ENCODE data around the gene SFT2D3. TPM values are rescaled to one million over a fixed set of nuclear protein-coding genes. Genes with fewer than 3 reads are reported as not detected.

The SFT2D3 gene
- total and polyA plus RNA-seq, 2 experiments from 2014 or later: 1.6 to 10.7 TPM

DNA sequence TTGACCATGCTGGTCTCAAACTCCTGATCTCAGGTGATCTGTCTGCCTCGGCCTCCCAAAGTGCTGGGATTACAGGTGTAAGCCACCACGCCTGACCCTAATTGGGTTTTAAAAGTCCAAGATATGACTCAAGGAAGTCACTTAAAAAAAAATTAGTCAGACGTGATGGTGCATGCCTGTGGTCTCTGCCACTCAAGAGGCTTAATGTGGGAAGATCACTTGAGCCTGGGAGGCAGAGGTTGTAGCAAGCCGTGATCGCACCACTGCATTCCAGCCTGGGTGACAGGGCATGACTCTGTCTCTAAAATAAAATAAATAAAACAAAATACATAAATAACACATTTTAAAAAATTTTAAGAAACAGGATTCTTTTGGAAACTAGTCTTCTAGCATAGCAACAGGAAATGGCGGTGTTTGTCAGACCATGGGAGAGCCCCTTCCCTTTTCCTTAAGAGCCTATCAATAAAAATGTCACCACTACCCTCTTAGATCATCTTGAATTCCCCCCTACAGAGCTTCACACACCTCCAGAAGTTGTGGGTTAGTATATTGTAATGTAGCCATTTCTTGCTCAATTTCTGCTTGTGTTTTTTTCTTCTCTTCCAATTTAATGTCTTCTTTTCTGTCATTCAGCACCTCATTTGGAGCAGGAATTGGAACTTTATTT lies 20.1 kb downstream of the SFT2D3 start:
- Histone ChIP-seq H4K20me1 (ENCODE audit: insufficient read depth, poor library complexity, severe bottlenecking) (no peaks in the 10 kb centered on the region), H3K4me2 (no peak overlapping the region), H3K4me1 (ENCODE audit: insufficient read depth) (no peaks in the 10 kb centered on the region), H3K79me2 (no peaks in the 10 kb centered on the region), H3K36me3 (replicated peaks; ENCODE audit: insufficient read depth, low read depth) (no peaks in the 10 kb centered on the region), H3K27ac (no peak overlapping the region), H3K9me2 (replicated peaks; ENCODE audit: insufficient read depth) (no peaks in the 10 kb centered on the region), H3K9me3 (ENCODE audit: low read depth) (no peaks in the 10 kb centered on the region), H3K27me3 (no peaks in the 10 kb centered on the region), H2AFZ (no peak overlapping the region), H3K4me3 (no peak overlapping the region)
- TF ChIP-seq EZH2phosphoT487 (IDR thresholded peaks at IDR 0.05; ENCODE audit: low read depth, severe bottlenecking, unreplicated experiment) (no peak), EZH2 (IDR thresholded peaks at IDR 0.05; ENCODE audit: borderline replicate concordance) (no peak)
- TF ChIP-seq, protein P1, sequence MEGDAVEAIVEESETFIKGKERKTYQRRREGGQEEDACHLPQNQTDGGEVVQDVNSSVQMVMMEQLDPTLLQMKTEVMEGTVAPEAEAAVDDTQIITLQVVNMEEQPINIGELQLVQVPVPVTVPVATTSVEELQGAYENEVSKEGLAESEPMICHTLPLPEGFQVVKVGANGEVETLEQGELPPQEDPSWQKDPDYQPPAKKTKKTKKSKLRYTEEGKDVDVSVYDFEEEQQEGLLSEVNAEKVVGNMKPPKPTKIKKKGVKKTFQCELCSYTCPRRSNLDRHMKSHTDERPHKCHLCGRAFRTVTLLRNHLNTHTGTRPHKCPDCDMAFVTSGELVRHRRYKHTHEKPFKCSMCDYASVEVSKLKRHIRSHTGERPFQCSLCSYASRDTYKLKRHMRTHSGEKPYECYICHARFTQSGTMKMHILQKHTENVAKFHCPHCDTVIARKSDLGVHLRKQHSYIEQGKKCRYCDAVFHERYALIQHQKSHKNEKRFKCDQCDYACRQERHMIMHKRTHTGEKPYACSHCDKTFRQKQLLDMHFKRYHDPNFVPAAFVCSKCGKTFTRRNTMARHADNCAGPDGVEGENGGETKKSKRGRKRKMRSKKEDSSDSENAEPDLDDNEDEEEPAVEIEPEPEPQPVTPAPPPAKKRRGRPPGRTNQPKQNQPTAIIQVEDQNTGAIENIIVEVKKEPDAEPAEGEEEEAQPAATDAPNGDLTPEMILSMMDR (IDR thresholded peaks at IDR 0.05; ENCODE audit: poor library complexity): no peak
- WGBS (ENCODE audit: low lambda C conversion rate, missing lambda C conversion rate): 95% methylated on average over 6 of the region's 6 CpGs
- DNase-seq (ENCODE audit: low spot score): no peak

DNA sequence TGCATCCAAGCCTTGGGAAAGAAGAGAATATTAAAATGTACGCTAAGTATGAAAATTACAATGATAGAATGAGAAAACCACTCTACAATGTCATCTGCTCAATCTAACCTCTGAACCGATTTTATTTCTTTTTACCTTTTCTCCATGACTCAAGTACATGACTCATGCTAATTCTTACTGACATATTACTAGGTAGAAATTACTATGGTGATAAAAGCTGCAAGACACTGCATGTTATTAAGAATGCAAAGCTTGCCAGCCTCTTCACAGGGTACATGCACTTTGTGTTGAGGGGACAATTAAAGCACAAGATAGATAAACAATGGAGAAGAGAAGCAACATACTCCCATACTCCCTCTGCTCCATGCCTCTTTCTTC lies 20.7 kb downstream of the SFT2D3 start:
- Histone ChIP-seq H3K4me2 (no peak overlapping the region), H3K9me2 (replicated peaks; ENCODE audit: insufficient read depth) (no peaks in the 10 kb centered on the region), H3K9me3 (ENCODE audit: low read depth) (no peaks in the 10 kb centered on the region), H4K20me1 (ENCODE audit: insufficient read depth, poor library complexity, severe bottlenecking) (no peaks in the 10 kb centered on the region), H3K27me3 (no peaks in the 10 kb centered on the region), H3K4me3 (no peak overlapping the region), H3K27ac (no peak overlapping the region), H3K79me2 (no peaks in the 10 kb centered on the region), H3K4me1 (ENCODE audit: insufficient read depth) (no peaks in the 10 kb centered on the region), H2AFZ (no peak overlapping the region), H3K36me3 (replicated peaks; ENCODE audit: insufficient read depth, low read depth) (no peaks in the 10 kb centered on the region)
- WGBS (ENCODE audit: low lambda C conversion rate, missing lambda C conversion rate): 96% methylated on average over 2 of the region's 2 CpGs
- no peak for DNase-seq (ENCODE audit: low spot score)
- TF ChIP-seq, protein P1 (IDR thresholded peaks at IDR 0.05; ENCODE audit: poor library complexity): no peak
- TF ChIP-seq EZH2phosphoT487 (IDR thresholded peaks at IDR 0.05; ENCODE audit: low read depth, severe bottlenecking, unreplicated experiment): no peak
- no peak for TF ChIP-seq EZH2 (IDR thresholded peaks at IDR 0.05; ENCODE audit: borderline replicate concordance)

DNA sequence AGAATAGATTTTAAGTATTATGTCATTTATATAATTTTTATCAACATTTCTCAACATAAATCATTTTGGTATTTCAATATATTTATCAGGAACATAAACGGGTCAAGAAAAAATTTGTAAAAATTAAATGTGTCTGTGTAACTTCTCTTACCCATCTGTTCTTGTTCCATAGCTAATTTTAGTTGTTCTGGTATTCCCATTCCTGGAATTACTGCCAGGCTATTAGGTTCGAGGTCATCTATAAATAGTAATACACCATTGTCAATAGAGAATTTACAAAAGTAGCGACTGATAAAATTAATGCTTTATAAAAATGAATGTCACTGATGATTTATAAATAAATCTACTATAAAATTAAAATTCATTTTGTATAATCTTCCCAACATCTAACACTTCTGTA lies 21.5 kb downstream of the SFT2D3 start:
- no peaks in the 10 kb centered on the region for H3K4me1 ChIP-seq (ENCODE audit: insufficient read depth)
- H3K4me3 ChIP-seq: no peak overlapping the region
- no peaks in the 10 kb centered on the region for H3K27me3 ChIP-seq
- no peaks in the 10 kb centered on the region for H4K20me1 ChIP-seq (ENCODE audit: insufficient read depth, poor library complexity, severe bottlenecking)
- 97% methylated on average over 3 of the region's 3 CpGs for WGBS (ENCODE audit: low lambda C conversion rate, missing lambda C conversion rate)
- H3K27ac ChIP-seq: no peak overlapping the region
- TF ChIP-seq, protein P1 (IDR thresholded peaks at IDR 0.05; ENCODE audit: poor library complexity): no peak
- no peak for TF ChIP-seq EZH2phosphoT487 (IDR thresholded peaks at IDR 0.05; ENCODE audit: low read depth, severe bottlenecking, unreplicated experiment)
- TF ChIP-seq EZH2 (IDR thresholded peaks at IDR 0.05; ENCODE audit: borderline replicate concordance): no peak
- no peaks in the 10 kb centered on the region for H3K36me3 ChIP-seq (replicated peaks; ENCODE audit: insufficient read depth, low read depth)
- no peak overlapping the region for H2AFZ ChIP-seq
- H3K9me3 ChIP-seq (ENCODE audit: low read depth): no peaks in the 10 kb centered on the region
- no peaks in the 10 kb centered on the region for H3K79me2 ChIP-seq
- H3K9me2 ChIP-seq (replicated peaks; ENCODE audit: insufficient read depth): no peaks in the 10 kb centered on the region
- DNase-seq (ENCODE audit: low spot score): no peak
- H3K4me2 ChIP-seq: no peak overlapping the region
